HPDE6-E6E7 (cell line): Measurements from ENCODE around the gene FERMT2.

Source experiments
- DNase-seq: peaks from one replicate; pipeline ENCODE4 v3.0.0; 2011; ENCODE audit warnings: missing footprints; ENCODE audit errors: extremely low spot score

Gene FERMT2

DNA sequence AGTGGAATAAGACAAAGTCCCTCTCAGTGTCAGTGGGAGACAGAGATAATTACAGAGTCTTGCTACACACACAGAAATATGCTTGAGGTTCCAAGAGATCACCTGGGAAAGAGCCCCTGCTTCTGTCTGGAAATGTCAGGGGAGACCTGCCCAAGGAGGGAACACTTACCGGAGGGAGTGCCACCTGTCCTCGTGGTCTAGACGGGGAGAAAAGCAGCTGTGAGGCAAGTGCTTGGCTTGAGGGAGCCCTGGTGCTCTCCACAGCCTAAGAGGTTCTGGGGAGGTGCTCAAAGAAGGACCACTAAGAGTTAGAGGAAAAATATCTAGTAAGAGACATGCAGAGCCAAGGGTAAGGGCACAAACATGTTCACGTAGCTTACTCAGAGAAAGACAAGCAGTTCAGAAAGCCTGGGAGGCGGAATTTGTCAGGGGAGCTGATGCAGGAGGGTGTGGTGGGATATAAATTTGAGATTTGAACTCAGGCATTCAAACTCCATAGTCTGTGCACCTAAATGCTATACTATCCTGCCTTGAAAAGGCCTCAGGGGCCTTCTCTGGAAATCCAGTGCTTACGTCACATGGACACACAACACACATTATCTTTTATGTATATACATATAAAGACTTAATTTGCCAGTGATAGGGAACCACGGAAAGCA, 121.2 kb downstream of the FERMT2 start:
- DNase-seq = no peak

DNA sequence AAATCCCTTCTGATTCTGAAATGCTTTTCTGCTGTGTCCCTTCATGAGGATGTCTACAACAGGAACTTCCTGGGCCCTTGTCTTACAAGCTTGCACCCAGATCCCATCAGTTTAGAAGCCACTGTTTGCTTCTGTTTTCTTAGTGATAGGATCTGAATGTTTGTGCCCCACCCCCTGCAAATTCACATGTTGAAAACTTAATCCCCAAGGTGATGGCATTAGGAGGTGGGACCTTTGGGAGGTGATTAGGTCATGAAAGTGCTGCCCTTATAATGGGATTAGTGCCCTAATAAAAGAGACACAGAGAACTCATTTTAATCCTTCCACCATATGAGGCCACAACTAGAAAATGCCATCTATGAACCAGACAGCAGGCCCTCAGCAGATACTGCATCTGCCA, 123.4 kb downstream of the FERMT2 start:
- no peak for DNase-seq

DNA sequence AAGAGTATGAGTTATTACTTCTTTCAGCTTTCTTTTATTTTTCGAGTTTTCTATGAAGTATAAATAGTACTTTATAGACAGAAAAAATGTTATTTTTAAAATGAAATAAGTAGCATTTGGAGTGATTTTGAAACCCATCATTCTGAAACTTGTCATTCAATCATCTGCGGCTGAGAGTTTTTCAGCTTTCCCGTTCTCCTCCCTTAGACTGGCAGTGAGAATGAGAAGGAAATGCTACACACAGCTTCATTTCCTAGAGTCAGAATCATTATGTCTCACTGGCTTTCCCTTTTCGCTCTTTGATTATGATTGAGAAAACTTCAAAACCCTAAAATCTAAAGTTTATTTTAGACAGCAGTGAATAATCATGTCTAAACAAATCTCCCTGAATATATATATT, 125.8 kb downstream of the FERMT2 start:
- no peak for DNase-seq

DNA sequence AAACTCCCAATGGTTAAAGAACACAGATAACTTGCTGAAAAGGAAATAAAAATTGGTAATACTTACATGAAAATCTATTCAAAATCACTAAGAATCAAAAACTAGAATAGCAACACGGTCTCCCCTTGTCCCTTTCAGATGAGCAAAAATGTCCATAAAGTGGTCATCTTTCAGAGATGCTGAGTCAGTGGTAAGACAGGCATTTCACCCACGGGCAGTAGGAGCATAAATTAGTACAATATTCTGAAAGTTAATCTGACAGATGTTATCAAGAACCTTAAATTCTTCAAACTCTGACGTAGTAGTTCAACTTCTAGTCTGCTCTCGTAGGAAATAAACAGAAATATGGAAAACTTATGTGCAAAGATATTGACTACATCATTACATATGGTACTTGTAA, 126.4 kb downstream of the FERMT2 start:
- no peak for DNase-seq

DNA sequence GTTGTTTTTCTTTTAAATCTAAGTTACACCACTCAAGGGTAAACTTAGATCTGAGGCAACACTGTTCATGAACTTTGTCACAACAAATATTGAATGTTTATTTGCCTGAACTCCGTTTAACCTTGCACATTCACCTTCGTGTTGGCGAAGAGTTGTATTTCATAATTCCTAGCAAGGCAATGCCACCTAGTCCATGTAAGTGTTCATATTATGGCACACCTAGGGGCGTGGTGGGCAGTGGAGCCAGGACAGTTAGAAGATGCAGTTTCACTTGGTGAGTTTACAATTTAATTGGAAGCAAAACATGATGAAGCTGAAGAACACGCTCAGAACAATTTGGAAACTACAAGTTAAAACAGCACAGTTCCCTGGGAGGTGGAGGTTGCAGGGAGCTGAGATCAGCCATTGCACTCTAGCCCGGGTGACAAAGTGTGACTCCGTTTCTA, 129.0 kb downstream of the FERMT2 start:
- no peak for DNase-seq

DNA sequence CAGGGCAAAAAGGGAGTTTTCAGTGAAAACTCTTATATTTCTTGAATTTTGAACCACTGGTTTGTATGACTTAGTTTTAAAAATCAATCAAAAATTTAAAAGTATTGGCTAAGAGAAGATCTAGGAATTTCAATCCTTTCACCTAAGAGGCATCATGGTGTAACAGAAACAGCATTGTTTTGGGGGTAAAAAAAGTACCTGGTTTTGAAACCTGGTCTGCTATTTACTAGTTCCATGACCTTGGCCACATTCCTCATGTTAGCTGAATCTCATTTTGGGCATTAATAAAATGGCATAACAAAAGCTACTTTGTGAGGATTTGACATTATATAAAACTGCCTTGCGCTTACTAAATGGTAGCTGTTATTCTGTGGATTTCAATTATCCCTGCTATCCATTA, 142.7 kb downstream of the FERMT2 start:
- no peak for DNase-seq
